ENCODE measurements around the gene PMEPA1.

- TF ChIP-seq POLR2AphosphoS5 (IDR thresholded peaks at IDR 0.05; ENCODE audit: borderline replicate concordance, low read depth, low read length) (no peak), EZH2 (IDR thresholded peaks at IDR 0.05) (no peak), FOXP2 (optimal IDR thresholded peaks at IDR 0.05; ENCODE audit: control extremely low read depth, extremely low read length, insufficient read depth) (no peak)
Observed at GRCh38 chr20:57661746-57662455, 47.9 kb downstream of the PMEPA1 start.
